Body of pancreas (tissue), 4 donors: ENCODE measurements around the gene SPEM2. TPM values are rescaled to one million over a fixed set of nuclear protein-coding genes. Genes with fewer than 3 reads are reported as not detected.

Source experiments
- ATAC-seq: fragments of 150-250 bp; one replicate; pipeline ENCODE4 v1.9.1; 2016
- DNase-seq, 4 donors: peaks; one replicate each; pipeline ENCODE4 v3.0.0-alpha.2; 2019
- H3K27ac ChIP-seq, 4 donors: fragments of 200-600 bp; sonication (generic); 1 replicate in 3 of 4; 2 replicates in 1 of 4; pipeline versions ENCODE4 v1.5.1 to v1.6.1; 2016 to 2019; ENCODE audit warnings: mild to moderate bottlenecking in 1 of 4, mixed read lengths in 1 of 4, moderate library complexity in 1 of 4
- H3K27me3 ChIP-seq, 2 donors: fragments of 200-600 bp; sonication (generic); one replicate each; pipeline ENCODE4 v1.6.0; 2016; ENCODE audit warnings: mild to moderate bottlenecking in 1 of 2
- H3K36me3 ChIP-seq, 2 donors: fragments of 200-600 bp; sonication (generic); replicated peaks in 1 of 2; 2 replicates each; pipeline ENCODE4 v1.5.1; 2016; ENCODE audit warnings: low read depth in 2 of 2; ENCODE audit not compliant: insufficient read depth in 1 of 2
- H3K4me1 ChIP-seq: fragments of 200-600 bp; sonication (generic); one replicate; pipeline ENCODE4 v1.6.0; 2016
- H3K4me3 ChIP-seq, 2 donors: fragments of 200-600 bp; sonication (generic); 1 replicate in 1 of 2; 2 replicates in 1 of 2; pipeline ENCODE4 v1.5.1; 2016 to 2019
- H3K9me3 ChIP-seq, 3 donors: fragments of 200-600 bp; sonication (generic); 1 replicate in 2 of 3; 2 replicates in 1 of 3; pipeline ENCODE4 v1.5.1; 2016
- CTCF ChIP-seq, 7 experiments: fragments of 450-650 bp in 4 of 7; fragments of 200-600 bp in 3 of 7; sonication (generic) in 3 of 7; IDR thresholded peaks; one replicate each; pipeline ENCODE4 v1.5.1; 2016 to 2019; ENCODE audit warnings: antibody characterized with exemption in 7 of 7
- POLR2A ChIP-seq, 3 donors: fragments of 450-650 bp; IDR thresholded peaks; one replicate each; pipeline ENCODE4 v1.6.1; 2016; ENCODE audit warnings: antibody characterized with exemption in 3 of 3, mild to moderate bottlenecking in 2 of 3
- WGBS, 2 donors: methylation state at CpG; one replicate each; pipeline ENCODE4 v1.1.5; 2017; 5-methylcytosine and 5-hydroxymethylcytosine counted together
- intact Hi-C: fragments of 100-400 bp; cut with DNase I; formaldehyde crosslinking; loops from one replicate; pipeline ENCODE4 v1.15.1; 2023
- total RNA-seq, 2 donors: library from RNA; depleted of rRNA; stranded (reverse); fragments of >200 nt; gene quantifications; one replicate each; pipeline ENCODE4 v1.1.0, GENCODE V29; 2016

Gene SPEM2
- total RNA-seq, 2 donors from 2014 or later = not detected

- intact Hi-C loops = no loop called here
Observed at GRCh38 chr17:7463372-7463846, 38.0 kb downstream of the SPEM2 start.

GRCh38 chr17:7464081-7464480 is 38.7 kb downstream of the SPEM2 start:
- Histone ChIP-seq H3K4me1 (peaks cover 30% of the 10 kb centered on the region), H3K27ac (no peak overlapping the region), H3K4me3 (no peak overlapping the region), H3K9me3 (no peaks in the 10 kb centered on the region), H3K27me3 (no peaks in the 10 kb centered on the region), H3K36me3 (peaks cover 0 to 7% of the 10 kb centered on the region in 2 donors)
- no peak for DNase-seq
- intact Hi-C loops = no loop called here
- no peak for TF ChIP-seq POLR2A (IDR thresholded peaks at IDR 0.05)
- no peak for TF ChIP-seq CTCF (IDR thresholded peaks at IDR 0.05)
- WGBS, 2 donors = 94 to 96% methylated on average over 7 to 9 of the region's 9 CpGs
- no peak for ATAC-seq

More at GRCh38 chr17:7463372-7463846, 38.0 kb downstream of the SPEM2 start:
- TF ChIP-seq POLR2A (IDR thresholded peaks at IDR 0.05) (no peak), CTCF (IDR thresholded peaks at IDR 0.05) (no peak)
- Histone ChIP-seq H3K27me3 (no peaks in the 10 kb centered on the region), H3K9me3 (no peaks in the 10 kb centered on the region), H3K4me1 (peaks cover 24% of the 10 kb centered on the region), H3K27ac (no peak overlapping the region), H3K36me3 (peaks cover 0 to 7% of the 10 kb centered on the region in 2 donors), H3K4me3 (no peak overlapping the region)
- DNase-seq = no peak
- WGBS, 2 donors = 85 to 90% methylated on average over 8 to 14 of the region's 14 CpGs
- no peak for ATAC-seq

GRCh38 chr17:7465597-7466275 is 40.3 kb downstream of the SPEM2 start:
- 90 to 96% methylated on average over 23 to 29 of the region's 33 CpGs for WGBS, 2 donors
- Histone ChIP-seq H3K27ac (peak overlapping the region in 2 of 4 donors; percentile 32 to 53), H3K4me1 (peaks cover 47% of the 10 kb centered on the region), H3K36me3 (peaks cover 0 to 7% of the 10 kb centered on the region in 2 donors), H3K27me3 (no peaks in the 10 kb centered on the region), H3K4me3 (no peak overlapping the region), H3K9me3 (no peaks in the 10 kb centered on the region)
- TF ChIP-seq CTCF (IDR thresholded peaks at IDR 0.05) (no peak), POLR2A (IDR thresholded peaks at IDR 0.05) (no peak)
- ATAC-seq = no peak
- intact Hi-C loops = no loop called here
- no peak for DNase-seq

GRCh38 chr17:7466318-7466638 is 40.9 kb downstream of the SPEM2 start:
- WGBS, 2 donors = 84 to 87% methylated on average over 9 of the region's 9 CpGs
- intact Hi-C loops = no loop called here
- TF ChIP-seq CTCF (IDR thresholded peaks at IDR 0.05) = no peak
- Histone ChIP-seq H3K4me1 (peaks cover 52% of the 10 kb centered on the region), H3K9me3 (no peaks in the 10 kb centered on the region), H3K4me3 (no peak overlapping the region), H3K27ac (peak overlapping the region in 2 of 4 donors; percentile 32 to 53), H3K36me3 (peaks cover 0 to 7% of the 10 kb centered on the region in 2 donors), H3K27me3 (no peaks in the 10 kb centered on the region)
- no peak for ATAC-seq
- no peak for DNase-seq
